ENCODE data around the gene AGAP1.

DNA sequence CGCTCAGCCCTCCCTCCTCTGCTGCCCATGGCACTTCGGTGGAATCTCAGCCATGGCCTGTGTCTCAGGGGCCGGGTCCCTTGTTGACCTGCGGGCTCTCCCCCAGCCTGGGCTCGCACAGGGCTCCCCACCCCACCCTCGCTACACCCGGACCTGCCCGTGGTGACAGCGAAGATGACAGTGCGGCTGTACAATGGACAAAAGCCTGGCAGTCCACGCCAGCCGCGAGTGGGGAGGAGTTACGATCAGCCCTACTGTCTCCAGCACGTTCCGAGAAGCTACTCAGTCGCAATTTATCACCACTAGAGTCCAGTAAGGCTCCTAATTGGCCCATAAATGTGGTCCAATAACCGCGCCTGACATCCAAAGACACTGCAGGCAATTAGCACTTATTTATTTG is 642.7 kb downstream of the AGAP1 start:
- TF ChIP-seq, protein P1, sequence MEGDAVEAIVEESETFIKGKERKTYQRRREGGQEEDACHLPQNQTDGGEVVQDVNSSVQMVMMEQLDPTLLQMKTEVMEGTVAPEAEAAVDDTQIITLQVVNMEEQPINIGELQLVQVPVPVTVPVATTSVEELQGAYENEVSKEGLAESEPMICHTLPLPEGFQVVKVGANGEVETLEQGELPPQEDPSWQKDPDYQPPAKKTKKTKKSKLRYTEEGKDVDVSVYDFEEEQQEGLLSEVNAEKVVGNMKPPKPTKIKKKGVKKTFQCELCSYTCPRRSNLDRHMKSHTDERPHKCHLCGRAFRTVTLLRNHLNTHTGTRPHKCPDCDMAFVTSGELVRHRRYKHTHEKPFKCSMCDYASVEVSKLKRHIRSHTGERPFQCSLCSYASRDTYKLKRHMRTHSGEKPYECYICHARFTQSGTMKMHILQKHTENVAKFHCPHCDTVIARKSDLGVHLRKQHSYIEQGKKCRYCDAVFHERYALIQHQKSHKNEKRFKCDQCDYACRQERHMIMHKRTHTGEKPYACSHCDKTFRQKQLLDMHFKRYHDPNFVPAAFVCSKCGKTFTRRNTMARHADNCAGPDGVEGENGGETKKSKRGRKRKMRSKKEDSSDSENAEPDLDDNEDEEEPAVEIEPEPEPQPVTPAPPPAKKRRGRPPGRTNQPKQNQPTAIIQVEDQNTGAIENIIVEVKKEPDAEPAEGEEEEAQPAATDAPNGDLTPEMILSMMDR (IDR thresholded peaks at IDR 0.05), result no peak
- no peak for TF ChIP-seq POLR2A (IDR thresholded peaks at IDR 0.05)

Measured in heart left ventricle (tissue), 13 donors.